ENCODE data around the gene AKT2. TPM values are rescaled to one million over a fixed set of nuclear protein-coding genes. Genes with fewer than 3 reads are reported as not detected.

The AKT2 gene
- total RNA-seq, 2 experiments from 2014 or later = 137 to 139 TPM

DNA sequence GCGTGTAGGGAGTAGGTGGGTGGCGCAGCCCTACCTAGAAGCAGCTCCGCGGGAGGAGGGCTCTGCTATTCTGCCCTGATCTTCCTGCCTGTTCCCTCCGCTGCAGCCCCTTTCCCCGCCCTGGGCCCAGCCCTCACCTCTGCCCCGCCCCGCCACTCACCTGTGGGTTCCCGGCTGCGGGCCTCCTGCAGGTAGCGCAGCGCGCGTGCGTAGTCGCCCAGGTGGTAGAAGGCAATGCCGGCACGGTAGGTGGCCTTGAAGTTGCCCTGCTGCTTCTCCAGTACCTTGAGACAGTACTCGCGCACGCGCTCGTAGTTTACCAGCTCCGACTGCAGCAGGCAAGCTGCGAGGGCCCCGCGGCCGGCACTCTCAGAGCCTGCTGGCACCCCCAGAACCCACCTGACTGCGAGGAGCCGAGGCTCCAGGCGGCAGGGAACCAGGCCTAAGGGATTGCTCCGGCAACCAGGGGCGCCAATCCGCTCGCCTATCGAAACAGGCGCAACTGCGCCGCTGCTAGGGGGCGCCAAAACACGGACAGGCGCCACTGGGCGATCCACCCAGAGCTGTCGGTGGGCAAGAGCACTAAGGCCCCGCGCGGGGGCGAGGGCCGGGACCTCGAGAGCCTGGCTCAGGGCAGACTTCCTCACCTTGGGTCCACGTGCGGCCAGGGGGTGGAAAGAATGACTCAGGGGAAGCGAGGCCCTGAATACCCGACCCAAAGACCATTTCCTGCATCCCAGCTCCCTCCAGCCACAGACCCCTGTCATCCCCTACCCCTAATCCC lies 67.9 kb downstream of the AKT2 start:
- DNase-seq (peak; percentile 30), ATAC-seq (no peak)
- peaks cover 3% of the 10 kb centered on the region for H3K36me3 Mint-ChIP-seq (ENCODE audit: low read depth)
- H3K27me3 Mint-ChIP-seq (ENCODE audit: low read depth) = peaks cover 38% of the 10 kb centered on the region
- ChIA-PET CTCF (interaction anchor here (1.0 to 2.0 kb wide), 4 partner anchors 18 to 77 kb away, joined by 3 to 7 read pairs (median 3); partner anchors contain the start of gene MAP3K10), POLR2A (no interaction called here)
- no peak overlapping the region for H3K4me3 Mint-ChIP-seq
- H3K4me1 Mint-ChIP-seq (ENCODE audit: low read depth) = peaks cover 11% of the 10 kb centered on the region
- H3K27ac Mint-ChIP-seq = no peak overlapping the region
- no peaks in the 10 kb centered on the region for H3K9me3 Mint-ChIP-seq (ENCODE audit: insufficient read depth)

DNA sequence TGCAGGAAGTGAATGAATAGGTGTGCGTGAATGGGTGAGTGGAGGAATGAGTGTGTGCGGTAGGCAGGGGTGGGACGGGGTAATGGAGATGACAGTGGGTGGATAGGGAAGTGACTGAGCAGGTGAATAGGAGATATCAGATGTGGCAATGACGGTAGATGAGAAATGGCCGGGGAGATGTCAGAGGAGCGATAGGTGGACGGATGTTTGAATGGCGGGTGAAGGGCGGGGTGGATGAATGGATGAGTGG lies 68.4 kb downstream of the AKT2 start:
- Mint-ChIP-seq H3K27me3 (ENCODE audit: low read depth) (peaks cover 38% of the 10 kb centered on the region), H3K36me3 (ENCODE audit: low read depth) (no peaks in the 10 kb centered on the region), H3K4me1 (ENCODE audit: low read depth) (peaks cover 8% of the 10 kb centered on the region), H3K27ac (no peak overlapping the region), H3K9me3 (ENCODE audit: insufficient read depth) (no peaks in the 10 kb centered on the region), H3K4me3 (no peak overlapping the region)
- ChIA-PET CTCF (no interaction called here), POLR2A (no interaction called here)
- no peak for DNase-seq
- no peak for ATAC-seq

DNA sequence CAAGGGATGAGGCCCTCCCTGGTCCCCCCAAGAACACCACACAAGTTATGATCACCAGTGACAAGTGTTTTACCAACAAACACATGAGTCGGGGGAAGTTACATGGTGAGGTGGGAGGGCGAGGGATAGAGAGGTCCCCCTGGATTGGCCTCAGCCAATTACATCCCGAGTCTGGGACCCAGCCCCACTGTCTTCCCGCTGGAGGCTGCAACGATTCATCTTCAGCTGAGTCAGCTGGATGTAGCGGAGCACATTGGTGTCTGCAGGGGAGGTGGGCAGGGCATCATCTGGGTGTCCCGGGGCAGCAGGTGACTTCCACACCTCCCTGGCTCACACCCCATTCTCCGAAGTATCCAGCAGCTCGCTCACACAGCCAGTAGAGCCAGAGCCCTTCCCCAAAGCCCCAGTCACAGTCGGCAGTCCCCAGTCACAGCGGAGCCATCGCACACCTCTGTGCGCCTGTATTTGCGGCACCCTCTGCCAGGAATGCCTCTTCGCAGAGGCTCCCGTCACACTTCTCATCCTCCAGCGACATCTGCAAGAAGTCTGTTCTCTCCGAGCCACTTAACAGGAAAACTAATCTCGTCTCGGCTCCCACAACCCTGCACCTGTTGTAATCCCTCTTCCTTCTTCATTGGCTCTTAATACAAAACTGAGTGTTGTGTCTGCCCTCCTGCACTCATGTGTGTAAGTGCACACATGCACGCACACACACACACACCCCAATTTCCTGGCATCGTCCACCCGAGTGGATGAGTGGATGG lies 69.0 kb downstream of the AKT2 start:
- no peak for DNase-seq
- POLR2A ChIA-PET = no interaction called here
- peaks cover 37% of the 10 kb centered on the region for H3K27me3 Mint-ChIP-seq (ENCODE audit: low read depth)
- no peaks in the 10 kb centered on the region for H3K9me3 Mint-ChIP-seq (ENCODE audit: insufficient read depth)
- peaks cover 8% of the 10 kb centered on the region for H3K4me1 Mint-ChIP-seq (ENCODE audit: low read depth)
- ATAC-seq = no peak
- H3K4me3 Mint-ChIP-seq = no peak overlapping the region
- CTCF ChIA-PET = no interaction called here
- no peaks in the 10 kb centered on the region for H3K36me3 Mint-ChIP-seq (ENCODE audit: low read depth)
- no peak overlapping the region for H3K27ac Mint-ChIP-seq

DNA sequence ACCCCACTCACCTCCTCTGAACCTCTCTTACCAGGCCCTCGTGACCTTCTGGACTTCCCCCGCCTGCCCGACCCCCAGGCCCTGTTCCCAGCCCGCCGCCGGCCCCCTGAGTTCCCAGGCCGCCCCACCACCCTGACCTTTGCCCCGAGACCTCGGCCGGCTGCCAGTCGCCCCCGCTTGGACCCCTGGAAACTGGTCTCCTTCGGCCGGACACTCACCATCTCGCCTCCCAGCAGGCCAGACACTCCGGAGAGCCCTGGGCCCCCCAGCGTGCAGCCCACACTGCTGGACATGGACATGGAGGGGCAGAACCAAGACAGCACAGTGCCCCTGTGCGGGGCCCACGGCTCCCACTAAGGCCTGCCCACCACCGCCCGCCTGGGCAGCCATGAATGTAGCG lies 70.2 kb downstream of the AKT2 start:
- Mint-ChIP-seq H3K27ac (no peak overlapping the region), H3K4me1 (ENCODE audit: low read depth) (peaks cover 8% of the 10 kb centered on the region), H3K27me3 (ENCODE audit: low read depth) (peaks cover 30% of the 10 kb centered on the region), H3K9me3 (ENCODE audit: insufficient read depth) (no peaks in the 10 kb centered on the region), H3K4me3 (no peak overlapping the region), H3K36me3 (ENCODE audit: low read depth) (no peaks in the 10 kb centered on the region)
- ChIA-PET POLR2A (no interaction called here), CTCF (no interaction called here)
- ATAC-seq (no peak), DNase-seq (no peak)

DNA sequence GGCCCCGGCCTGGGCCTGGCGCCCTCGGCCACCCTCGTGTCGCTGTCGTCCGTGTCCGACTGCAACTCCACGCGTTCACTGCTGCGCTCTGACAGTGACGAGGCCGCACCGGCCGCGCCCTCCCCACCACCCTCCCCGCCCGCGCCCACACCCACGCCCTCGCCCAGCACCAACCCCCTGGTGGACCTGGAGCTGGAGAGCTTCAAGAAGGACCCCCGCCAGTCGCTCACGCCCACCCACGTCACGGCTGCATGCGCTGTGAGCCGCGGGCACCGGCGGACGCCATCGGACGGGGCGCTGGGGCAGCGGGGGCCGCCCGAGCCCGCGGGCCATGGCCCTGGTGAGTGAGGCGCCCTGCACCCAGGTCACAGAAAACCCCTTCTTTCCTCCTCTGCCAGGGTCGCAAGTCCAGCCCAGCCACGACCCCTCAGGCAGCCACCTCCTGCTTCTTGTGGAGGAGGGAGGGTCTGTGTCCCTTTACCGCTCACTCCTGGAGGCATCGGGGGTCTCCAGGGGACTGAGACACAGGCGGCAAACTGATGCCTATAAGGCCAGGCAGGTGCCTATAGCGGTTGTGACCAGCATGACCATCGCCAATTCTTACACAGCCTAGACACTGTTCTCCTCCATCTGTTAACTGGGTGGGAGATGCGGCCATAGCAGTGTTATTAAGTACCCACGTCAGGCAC lies 71.1 kb downstream of the AKT2 start:
- H3K27me3 Mint-ChIP-seq (ENCODE audit: low read depth) = peaks cover 21% of the 10 kb centered on the region
- ATAC-seq (no peak), DNase-seq (no peak)
- H3K27ac Mint-ChIP-seq = no peak overlapping the region
- H3K36me3 Mint-ChIP-seq (ENCODE audit: low read depth) = peaks cover 3% of the 10 kb centered on the region
- ChIA-PET POLR2A (no interaction called here), CTCF (no interaction called here)
- peaks cover 8% of the 10 kb centered on the region for H3K4me1 Mint-ChIP-seq (ENCODE audit: low read depth)
- no peak overlapping the region for H3K4me3 Mint-ChIP-seq
- H3K9me3 Mint-ChIP-seq (ENCODE audit: insufficient read depth) = no peaks in the 10 kb centered on the region

DNA sequence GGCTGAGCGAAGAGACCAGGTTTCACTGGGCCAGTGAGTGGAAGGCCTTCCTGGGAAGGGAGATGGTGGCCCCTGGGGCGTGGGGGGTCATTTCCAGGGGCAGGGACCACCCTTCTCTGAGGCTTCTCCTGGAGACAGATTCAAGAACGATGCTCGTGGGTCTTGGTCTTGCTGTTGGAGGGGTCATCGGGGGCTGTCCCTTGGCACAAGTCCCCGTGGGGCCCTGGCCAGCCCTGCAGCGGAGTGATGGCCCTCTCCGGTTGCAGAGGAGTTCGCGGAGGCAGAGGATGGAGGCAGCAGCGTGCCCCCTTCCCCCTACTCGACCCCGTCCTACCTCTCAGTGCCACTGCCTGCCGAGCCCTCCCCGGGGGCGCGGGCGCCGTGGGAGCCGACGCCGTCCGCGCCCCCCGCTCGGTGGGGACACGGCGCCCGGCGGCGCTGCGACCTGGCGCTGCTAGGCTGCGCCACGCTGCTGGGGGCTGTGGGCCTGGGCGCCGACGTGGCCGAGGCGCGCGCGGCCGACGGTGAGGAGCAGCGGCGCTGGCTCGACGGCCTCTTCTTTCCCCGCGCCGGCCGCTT lies 71.8 kb downstream of the AKT2 start:
- DNase-seq (no peak), ATAC-seq (no peak)
- H3K27ac Mint-ChIP-seq = no peak overlapping the region
- H3K4me3 Mint-ChIP-seq = no peak overlapping the region
- ChIA-PET CTCF (no interaction called here), POLR2A (no interaction called here)
- H3K9me3 Mint-ChIP-seq (ENCODE audit: insufficient read depth) = no peaks in the 10 kb centered on the region
- H3K36me3 Mint-ChIP-seq (ENCODE audit: low read depth) = peaks cover 3% of the 10 kb centered on the region
- H3K4me1 Mint-ChIP-seq (ENCODE audit: low read depth) = peaks cover 7% of the 10 kb centered on the region
- H3K27me3 Mint-ChIP-seq (ENCODE audit: low read depth) = peaks cover 15% of the 10 kb centered on the region

DNA sequence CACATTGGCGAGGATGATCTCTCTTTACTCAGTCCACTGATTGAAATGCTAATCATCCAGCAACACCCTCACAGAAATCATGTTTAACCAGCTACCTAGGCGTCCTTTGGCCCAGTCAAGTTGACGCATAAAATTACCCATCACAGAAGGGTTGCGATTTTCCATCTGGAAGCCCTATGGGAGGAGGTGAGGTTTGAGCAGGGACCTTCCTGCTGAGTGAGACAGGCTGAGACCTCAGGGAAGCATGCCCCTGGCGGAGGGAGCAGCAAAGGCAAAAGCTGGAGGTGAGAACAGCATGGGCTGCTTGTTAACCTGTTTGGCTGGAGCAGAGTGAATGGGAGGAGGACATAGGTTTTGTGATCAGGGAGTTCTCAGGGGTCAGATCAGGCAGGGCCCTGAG lies 74.3 kb downstream of the AKT2 start:
- CTCF ChIA-PET = no interaction called here
- POLR2A ChIA-PET = no interaction called here

DNA sequence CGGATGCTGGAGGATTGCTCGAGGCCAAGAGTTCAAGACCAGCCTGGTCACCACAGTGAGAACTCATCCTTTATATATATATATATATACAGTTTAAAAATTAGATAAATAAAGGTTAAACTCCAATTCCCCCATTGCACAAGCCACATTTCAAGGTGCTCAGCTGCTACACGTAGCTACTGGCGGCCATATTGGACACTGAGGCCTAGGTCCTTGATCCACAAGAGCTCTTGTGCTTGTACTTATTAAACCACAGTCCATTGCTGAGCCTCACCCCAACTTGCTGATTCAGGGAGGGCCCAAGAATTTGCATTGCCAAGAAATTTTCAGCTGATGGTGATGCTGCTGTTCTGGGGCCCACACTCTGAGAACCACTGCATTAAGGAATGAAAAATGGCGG lies 76.5 kb downstream of the AKT2 start:
- DNase-seq = no peak
- Mint-ChIP-seq H3K27ac (no peak overlapping the region), H3K4me3 (no peak overlapping the region), H3K9me3 (ENCODE audit: insufficient read depth) (no peaks in the 10 kb centered on the region), H3K4me1 (ENCODE audit: low read depth) (no peaks in the 10 kb centered on the region), H3K36me3 (ENCODE audit: low read depth) (peaks cover 3% of the 10 kb centered on the region), H3K27me3 (ENCODE audit: low read depth) (no peaks in the 10 kb centered on the region)
- POLR2A ChIA-PET = interaction anchor here (0.7 kb wide), 1 partner anchor 365 kb away, joined by 3 read pairs; no protein-coding TSS in a partner anchor
- CTCF ChIA-PET = interaction anchor here (1.3 kb wide), 1 partner anchor 69 kb away, joined by 3 read pairs; no protein-coding TSS in a partner anchor
- ATAC-seq = no peak

More for the DNA sequence above, 74.3 kb downstream of the AKT2 start:
- no peaks in the 10 kb centered on the region for H3K4me1 Mint-ChIP-seq (ENCODE audit: low read depth)
- peaks cover 3% of the 10 kb centered on the region for H3K36me3 Mint-ChIP-seq (ENCODE audit: low read depth)
- peaks cover 1% of the 10 kb centered on the region for H3K27me3 Mint-ChIP-seq (ENCODE audit: low read depth)
- no peaks in the 10 kb centered on the region for H3K9me3 Mint-ChIP-seq (ENCODE audit: insufficient read depth)
- DNase-seq = no peak
- no peak overlapping the region for H3K27ac Mint-ChIP-seq
- H3K4me3 Mint-ChIP-seq = no peak overlapping the region
- no peak for ATAC-seq

DNA sequence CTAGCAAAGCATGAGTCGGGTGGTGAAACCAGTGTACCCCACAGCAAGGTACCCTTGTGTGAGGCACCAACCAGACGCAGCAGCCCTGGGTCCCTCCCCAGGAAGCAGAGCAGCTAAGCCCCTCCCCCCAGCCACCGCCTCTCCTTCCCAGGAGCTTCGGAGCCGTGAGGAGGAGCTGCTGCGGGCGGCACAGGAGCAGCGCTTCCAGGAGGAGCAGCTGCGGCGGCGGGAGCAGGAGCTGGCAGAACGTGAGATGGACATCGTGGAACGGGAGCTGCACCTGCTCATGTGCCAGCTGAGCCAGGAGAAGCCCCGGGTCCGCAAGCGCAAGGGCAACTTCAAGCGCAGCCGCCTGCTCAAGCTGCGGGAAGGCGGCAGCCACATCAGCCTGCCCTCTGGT lies 79.4 kb downstream of the AKT2 start:
- ChIA-PET POLR2A (interaction anchor here (1.1 kb wide), 1 partner anchor 15 kb away, joined by 6 read pairs; no protein-coding TSS in a partner anchor), CTCF (no interaction called here)
- no peaks in the 10 kb centered on the region for H3K4me1 Mint-ChIP-seq (ENCODE audit: low read depth)

DNA sequence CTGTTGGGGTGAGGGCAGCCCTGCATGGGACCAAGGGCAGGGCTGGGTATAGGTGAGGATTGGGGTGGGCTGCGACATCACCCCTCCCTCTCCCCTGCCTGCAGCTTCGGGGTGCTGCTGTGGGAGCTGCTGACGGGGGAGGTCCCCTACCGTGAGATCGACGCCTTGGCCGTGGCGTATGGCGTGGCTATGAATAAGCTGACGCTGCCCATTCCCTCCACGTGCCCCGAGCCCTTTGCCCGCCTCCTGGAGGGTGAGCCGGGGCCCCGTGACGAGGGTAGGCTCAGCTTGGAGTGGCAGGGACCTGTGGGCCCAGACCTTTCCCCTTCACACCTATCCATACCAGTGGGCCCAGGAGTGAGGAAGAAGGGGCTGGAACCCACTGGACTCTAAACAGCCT lies 80.8 kb downstream of the AKT2 start:
- no peak for DNase-seq
- ChIA-PET CTCF (no interaction called here), POLR2A (no interaction called here)
- no peak for ATAC-seq
- no peaks in the 10 kb centered on the region for H3K4me1 Mint-ChIP-seq (ENCODE audit: low read depth)
- H3K27me3 Mint-ChIP-seq (ENCODE audit: low read depth) = no peaks in the 10 kb centered on the region
- H3K9me3 Mint-ChIP-seq (ENCODE audit: insufficient read depth) = no peaks in the 10 kb centered on the region
- no peak overlapping the region for H3K27ac Mint-ChIP-seq
- no peak overlapping the region for H3K4me3 Mint-ChIP-seq
- H3K36me3 Mint-ChIP-seq (ENCODE audit: low read depth) = no peaks in the 10 kb centered on the region

More for the DNA sequence above, 79.4 kb downstream of the AKT2 start:
- DNase-seq (no peak), ATAC-seq (no peak)
- Mint-ChIP-seq H3K27ac (no peak overlapping the region), H3K9me3 (ENCODE audit: insufficient read depth) (no peaks in the 10 kb centered on the region), H3K4me3 (no peak overlapping the region), H3K27me3 (ENCODE audit: low read depth) (no peaks in the 10 kb centered on the region), H3K36me3 (ENCODE audit: low read depth) (peaks cover 3% of the 10 kb centered on the region)

DNA sequence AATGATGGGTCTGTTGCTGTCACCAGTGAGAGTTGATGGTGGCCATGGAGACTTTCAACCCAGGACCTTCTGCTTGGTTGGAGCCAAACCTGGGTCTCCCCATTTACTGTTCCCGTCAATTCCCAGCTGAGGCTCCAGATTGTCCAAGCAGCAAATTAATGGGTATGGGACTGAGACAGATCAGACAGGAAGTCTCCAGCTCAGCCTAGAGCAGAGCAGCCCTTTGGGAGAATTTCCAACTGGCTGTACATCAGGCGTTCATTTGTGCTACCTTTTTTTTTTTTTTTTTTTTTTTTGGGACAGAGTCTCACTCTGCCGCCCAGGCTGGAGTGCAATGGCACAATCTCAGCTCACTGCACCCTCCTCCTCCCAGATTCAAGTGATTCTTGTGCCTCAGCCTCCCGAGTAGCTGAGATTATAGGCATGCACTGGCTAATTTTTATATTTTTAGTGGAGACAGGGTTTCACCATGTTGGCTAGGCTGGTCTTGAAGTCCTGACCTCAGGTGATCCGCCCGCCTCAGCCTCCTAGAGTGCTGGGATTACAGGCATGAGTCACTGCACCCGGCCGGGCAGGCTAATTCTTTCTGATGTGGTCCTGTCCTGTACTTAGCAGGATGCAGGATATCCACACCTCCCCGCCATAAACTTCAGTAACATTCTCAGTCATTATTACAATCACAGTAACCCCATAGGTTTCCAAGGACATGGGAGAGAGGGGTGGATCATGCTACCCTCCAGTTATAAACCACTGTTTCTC lies 84.6 kb downstream of the AKT2 start:
- ATAC-seq (no peak), DNase-seq (no peak)
- H3K4me1 Mint-ChIP-seq (ENCODE audit: low read depth) = no peaks in the 10 kb centered on the region
- no peak overlapping the region for H3K27ac Mint-ChIP-seq
- ChIA-PET CTCF (no interaction called here), POLR2A (interaction anchor here (0.6 kb wide), 1 partner anchor 26 kb away, joined by 4 read pairs; no protein-coding TSS in a partner anchor)
- no peaks in the 10 kb centered on the region for H3K9me3 Mint-ChIP-seq (ENCODE audit: insufficient read depth)
- H3K27me3 Mint-ChIP-seq (ENCODE audit: low read depth) = no peaks in the 10 kb centered on the region
- no peaks in the 10 kb centered on the region for H3K36me3 Mint-ChIP-seq (ENCODE audit: low read depth)
- H3K4me3 Mint-ChIP-seq = no peak overlapping the region
